GM18951 (cell line): ENCODE data around the gene ACTN3.

Experiments used
- POLR2A ChIP-seq: IDR thresholded peaks from 4 replicates; pipeline ENCODE4 v1.6.1; 2011; ENCODE audit warnings: mild to moderate bottlenecking; ENCODE audit not compliant: insufficient read length, insufficient read depth; ENCODE audit errors: extremely low read depth
- in situ Hi-C: fragments of 300-500 bp; cut with MboI; formaldehyde crosslinking; loops from one replicate; pipeline ENCODE4 v1.12.0; 2022; ENCODE audit warnings: low sequenced_read_pairs, mixed read lengths, inconsistent platforms; ENCODE audit not compliant: unreplicated experiment

Gene ACTN3

DNA sequence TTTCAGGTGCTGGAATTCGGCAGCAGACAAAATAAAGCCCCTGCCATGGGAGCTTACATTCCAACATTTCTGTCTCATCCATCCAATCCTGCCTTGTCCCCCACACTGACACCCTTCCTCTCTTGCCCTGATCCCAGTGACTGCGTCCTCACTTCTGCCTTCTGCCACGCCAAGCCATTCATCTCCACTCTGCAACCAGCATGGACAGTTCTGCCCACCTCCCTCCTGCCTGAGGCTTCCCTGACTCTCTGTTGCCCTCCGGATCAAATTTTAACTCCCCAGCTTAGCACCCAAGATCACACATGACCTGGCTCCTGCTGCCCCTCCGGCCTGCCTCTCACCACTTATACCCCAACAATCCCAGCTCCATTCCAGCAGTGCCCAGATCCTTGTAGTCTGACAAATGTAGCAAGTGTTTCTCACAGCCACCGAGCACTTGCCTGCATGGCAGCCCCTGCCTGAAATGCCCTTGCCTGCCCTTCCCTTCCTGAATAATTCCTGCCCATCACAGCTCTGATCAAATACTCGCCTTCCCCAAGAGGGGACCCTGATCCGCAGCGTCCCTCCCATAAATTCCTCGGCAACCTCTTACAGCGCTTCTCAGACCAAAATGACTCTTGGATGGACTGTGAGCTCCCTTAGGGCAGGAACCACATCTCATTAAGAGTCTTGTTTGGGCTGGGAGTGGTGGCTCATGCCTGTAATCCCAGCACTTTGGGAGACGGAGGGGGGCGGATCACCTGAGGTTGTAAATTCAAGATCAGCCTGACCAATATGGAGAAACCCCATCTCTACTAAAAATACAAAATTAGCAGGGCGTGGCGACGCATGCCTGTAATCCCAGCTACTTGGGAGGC lies 2.3 kb downstream of the ACTN3 start:
- in situ Hi-C loops, result no loop called here

DNA sequence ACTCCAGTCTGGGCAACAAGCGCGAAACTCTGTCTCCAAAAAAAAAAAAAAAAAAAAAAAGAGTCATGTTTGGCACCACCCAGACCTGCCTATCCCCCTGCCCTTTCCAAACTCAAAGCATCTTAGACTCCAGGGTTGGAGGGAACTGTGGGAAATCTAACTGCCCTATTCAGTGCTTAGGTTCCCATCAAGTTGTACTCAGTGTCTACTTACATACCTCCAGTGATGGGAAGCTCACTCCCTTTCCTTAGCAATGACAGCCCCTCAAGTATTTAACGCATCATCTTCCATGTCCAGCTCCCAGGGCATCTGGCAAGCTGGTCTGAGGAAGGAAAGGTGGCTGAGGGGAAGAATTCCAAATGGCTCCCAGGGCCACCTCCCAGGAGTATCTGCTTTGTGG lies 3.0 kb downstream of the ACTN3 start:
- in situ Hi-C loops, result loop anchor here (25.0 kb wide), 1 partner anchor 288 kb away; the partner anchor contains the start of gene RCE1
- no peak for TF ChIP-seq POLR2A

More for the DNA sequence above, 2.3 kb downstream of the ACTN3 start:
- TF ChIP-seq POLR2A, result no peak

DNA sequence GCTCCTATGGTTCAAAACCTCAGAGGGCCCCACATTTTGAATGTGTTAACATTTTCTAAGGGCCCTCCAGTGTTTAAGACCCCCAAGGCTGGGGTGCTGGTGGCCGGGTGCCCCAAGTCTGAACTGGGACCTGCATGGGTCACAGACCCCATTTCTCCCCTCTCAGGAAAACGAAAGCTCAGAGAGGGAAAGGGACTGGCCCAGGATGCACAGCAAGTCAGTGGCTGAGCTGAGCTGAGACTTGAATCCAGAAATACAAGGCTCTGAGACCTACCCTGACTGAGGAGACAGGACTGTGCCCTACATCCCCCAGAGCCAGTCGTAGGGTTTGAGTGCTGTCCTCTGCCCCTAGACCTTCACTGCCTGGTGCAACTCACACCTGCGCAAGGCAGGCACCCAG lies 4.2 kb downstream of the ACTN3 start:
- in situ Hi-C loops, result loop anchor here (25.0 kb wide), 1 partner anchor 286 kb away; the partner anchor contains the start of gene RCE1

DNA sequence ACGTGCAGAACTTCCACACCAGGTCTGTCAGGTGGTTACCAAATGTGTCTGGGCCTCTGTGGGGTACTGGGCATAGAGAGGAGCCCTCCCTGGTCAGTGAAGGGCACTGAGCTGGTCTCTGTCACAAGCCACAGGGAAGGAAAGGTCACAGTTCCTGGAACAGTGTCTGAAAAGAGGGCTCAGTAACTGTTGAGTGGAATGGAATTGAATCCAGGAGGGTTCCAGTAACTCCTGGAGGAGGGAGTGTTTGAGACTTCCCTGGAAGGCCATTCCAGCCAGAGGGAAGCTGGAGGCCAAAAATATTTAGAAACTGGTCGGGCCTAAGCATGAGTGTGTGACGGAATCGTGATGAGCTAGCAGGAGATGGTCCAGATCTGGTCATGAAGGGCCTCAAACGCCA lies 7.9 kb downstream of the ACTN3 start:
- TF ChIP-seq POLR2A, result no peak
- in situ Hi-C loops, result loop anchor here (25.0 kb wide), 1 partner anchor 283 kb away; the partner anchor contains the start of gene RCE1

More for the DNA sequence above, 4.2 kb downstream of the ACTN3 start:
- no peak for TF ChIP-seq POLR2A

DNA sequence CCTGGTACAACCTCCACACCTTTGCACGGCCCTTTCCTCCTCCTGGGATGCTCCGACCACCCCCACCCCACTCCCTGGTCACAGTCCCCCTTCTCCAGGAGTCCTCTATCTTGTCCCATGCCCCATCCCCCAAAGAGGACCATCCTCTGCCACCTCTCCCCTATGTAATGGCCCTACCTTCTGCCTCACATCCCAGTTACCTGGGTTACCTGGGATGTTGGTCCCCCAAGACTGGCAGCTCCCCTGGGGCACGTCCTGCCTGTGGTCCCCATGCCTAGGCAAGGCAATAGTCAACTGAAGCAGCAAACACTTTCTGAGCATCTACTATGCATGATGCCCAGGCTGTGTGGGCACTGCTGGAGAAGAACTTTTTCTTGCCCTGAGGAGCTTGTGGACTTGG lies 8.7 kb downstream of the ACTN3 start:
- in situ Hi-C loops, result loop anchor here (25.0 kb wide), 1 partner anchor 282 kb away; the partner anchor contains the start of gene RCE1
- no peak for TF ChIP-seq POLR2A

DNA sequence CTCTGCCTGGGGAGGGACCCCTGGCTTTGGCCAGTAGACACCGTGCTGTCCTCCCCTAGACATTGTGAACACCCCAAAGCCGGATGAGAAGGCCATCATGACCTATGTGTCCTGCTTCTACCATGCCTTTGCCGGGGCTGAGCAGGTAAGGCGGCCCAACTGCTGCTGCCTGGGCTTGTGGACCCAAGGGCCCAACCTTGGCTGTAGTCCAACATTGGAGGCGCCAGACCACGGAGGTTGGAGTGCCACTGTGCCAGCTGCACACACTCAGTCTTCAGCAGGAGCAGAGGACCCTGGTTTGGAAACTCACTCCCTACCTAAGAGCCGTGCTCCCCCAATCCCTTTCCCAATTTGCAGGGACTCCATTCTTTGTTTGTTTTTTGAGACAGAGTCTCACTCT lies 9.4 kb downstream of the ACTN3 start:
- in situ Hi-C loops, result loop anchor here (25.0 kb wide), 1 partner anchor 281 kb away; the partner anchor contains the start of gene RCE1
- TF ChIP-seq POLR2A, result no peak

DNA sequence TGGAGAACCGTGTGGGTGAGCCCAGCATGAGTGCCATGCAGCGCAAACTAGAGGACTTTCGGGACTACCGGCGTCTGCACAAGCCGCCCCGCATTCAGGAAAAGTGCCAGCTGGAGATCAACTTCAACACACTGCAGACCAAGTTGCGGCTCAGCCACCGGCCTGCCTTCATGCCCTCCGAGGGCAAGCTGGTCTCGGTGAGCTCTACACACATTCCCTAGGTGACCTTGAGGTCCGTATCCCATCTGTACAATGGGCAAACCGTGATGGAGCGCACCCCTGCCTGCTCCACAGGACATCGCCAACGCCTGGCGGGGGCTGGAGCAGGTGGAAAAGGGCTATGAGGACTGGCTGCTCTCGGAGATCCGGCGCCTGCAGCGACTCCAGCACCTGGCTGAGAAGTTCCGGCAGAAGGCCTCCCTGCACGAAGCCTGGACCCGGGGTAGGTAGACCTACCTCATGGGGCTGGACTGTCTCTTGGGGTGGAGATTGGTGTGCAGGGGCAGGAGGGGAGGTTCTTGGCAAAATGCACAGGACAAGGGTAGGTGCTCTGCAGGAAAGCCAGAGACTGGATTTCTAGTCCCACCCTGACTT lies 11.1 kb downstream of the ACTN3 start:
- in situ Hi-C loops, result loop anchor here (25.0 kb wide), 1 partner anchor 279 kb away; the partner anchor contains the start of gene RCE1

DNA sequence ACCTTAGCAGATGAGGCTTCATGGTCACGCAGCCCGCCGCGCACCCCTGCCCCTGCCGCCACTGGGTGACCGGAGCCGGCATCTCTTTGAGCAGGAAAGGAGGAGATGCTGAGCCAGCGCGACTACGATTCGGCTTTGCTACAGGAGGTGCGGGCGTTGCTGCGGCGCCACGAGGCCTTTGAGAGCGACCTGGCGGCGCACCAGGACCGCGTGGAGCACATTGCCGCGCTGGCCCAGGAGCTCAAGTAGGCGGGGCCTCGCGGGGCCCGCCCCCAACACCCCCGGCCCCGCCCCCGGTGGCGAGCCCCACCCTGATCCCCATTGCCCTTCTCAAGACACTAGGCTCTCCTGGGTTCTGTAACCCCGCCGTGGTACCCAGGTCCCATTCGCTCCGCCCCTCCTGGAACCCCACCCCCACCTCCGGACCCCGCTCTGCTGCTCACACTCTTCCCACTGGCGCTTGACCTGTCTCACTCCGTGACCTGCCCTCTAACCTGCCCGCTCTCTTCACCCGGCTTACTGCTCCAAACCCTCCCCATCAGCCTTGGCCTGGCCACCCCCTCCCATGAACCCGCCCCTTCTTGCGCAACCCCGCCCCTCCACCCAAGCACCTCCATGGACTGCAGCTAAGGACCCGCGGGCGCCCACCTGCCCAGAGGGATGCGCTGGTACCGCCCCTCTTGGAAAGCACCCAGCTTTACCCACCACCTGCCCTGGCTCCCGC lies 12.6 kb downstream of the ACTN3 start:
- in situ Hi-C loops, result loop anchor here (25.0 kb wide), 1 partner anchor 278 kb away; the partner anchor contains the start of gene RCE1

More for the DNA sequence above, 11.1 kb downstream of the ACTN3 start:
- no peak for TF ChIP-seq POLR2A

DNA sequence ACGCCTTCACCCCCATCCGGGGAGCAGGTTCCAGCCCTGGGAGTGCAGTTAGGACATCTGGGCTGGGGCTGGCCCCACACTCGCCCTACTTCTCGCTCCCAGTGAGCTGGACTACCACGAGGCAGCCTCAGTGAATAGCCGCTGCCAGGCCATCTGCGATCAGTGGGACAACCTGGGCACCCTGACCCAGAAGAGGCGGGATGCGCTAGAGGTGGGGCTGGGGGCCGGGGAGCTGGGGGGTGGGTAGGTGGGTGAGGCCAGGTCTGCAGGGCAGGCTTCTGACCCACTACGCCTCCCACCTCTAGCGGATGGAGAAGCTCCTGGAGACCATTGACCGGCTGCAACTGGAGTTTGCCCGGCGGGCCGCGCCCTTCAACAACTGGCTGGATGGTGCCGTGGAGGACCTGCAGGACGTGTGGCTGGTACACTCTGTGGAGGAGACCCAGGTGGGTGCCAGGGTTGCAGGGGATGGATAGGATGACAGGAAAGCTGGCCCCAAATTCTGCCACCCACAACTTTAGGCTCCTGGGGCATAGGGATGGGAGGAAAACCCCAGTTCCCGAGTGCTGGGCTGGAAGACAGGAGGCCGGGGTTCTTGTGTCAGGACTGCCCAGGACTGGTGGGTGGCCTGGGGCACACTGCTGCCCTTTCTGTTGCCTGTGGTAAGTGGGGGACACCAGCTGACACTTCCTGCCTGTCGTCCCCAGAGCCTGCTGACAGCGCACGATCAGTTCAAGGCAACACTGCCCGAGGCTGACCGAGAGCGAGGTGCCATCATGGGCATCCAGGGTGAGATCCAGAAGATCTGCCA lies 13.4 kb downstream of the ACTN3 start:
- in situ Hi-C loops, result loop anchor here (25.0 kb wide), 1 partner anchor 277 kb away; the partner anchor contains the start of gene RCE1
- TF ChIP-seq POLR2A, result no peak

More for the DNA sequence above, 12.6 kb downstream of the ACTN3 start:
- TF ChIP-seq POLR2A, result no peak

DNA sequence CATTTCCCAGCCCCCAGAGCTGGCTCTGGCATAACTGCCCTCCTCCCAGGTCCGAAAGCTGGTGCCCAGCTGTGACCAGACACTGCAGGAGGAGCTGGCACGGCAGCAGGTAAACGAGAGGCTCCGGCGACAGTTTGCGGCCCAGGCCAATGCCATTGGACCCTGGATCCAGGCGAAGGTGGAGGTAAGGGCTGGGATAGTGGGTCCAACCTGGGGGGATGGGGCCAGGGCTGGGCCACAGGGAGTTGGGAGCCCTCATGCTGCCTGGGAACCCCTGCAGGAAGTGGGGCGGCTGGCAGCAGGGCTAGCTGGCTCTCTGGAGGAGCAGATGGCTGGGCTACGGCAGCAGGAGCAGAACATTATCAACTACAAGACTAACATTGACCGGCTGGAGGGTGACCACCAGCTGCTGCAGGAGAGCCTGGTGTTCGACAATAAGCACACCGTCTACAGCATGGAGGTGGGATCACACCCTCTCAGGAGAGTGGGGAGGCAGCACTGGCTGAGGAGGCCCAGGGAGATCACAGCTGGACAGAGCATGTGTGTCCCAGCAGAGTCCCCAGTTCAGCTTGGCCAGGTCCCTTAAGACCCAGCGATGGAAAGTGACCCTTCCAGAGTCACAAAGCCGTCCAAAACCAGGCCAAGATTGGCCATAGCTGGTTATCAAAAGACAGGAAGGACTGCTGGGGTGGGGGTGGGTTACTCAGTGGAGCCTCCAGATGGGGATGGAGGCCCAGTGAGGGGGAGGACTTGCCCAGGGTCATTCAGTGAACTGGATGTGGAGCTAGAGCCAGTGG lies 14.7 kb downstream of the ACTN3 start:
- in situ Hi-C loops, result loop anchor here (25.0 kb wide), 1 partner anchor 276 kb away; the partner anchor contains the start of gene RCE1
- no peak for TF ChIP-seq POLR2A

DNA sequence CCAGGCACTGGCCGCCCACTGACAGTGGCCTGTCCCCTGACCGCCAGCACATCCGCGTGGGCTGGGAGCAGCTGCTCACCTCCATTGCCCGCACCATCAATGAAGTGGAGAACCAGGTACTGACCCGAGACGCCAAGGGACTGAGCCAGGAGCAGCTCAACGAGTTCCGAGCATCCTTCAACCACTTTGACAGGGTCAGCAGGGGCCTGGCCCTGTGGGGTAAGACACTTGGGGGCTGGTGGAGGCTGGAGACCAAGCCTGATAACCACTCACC lies 15.2 kb downstream of the ACTN3 start:
- in situ Hi-C loops, result loop anchor here (25.0 kb wide), 1 partner anchor 275 kb away; the partner anchor contains the start of gene RCE1
- TF ChIP-seq POLR2A, result no peak

DNA sequence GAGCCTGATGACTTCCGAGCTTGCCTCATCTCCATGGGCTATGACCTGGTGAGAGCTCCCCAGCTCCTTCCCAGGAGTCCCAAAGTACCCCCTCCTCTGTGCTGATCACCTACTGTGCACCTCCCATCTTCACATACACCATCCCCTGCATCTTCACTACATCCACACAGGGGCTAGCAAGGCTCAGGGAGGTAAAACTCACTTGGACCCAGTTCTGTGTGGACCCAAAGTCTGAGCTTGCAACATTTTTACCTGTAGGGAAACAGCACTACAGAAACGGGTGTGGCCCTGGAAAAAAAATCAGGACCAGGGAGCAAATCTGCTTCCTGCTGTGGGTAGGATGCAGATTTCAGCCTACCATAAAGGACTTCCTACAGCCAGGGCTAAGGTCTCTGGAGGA lies 15.6 kb downstream of the ACTN3 start:
- no peak for TF ChIP-seq POLR2A
- in situ Hi-C loops, result loop anchor here (25.0 kb wide), 1 partner anchor 275 kb away; the partner anchor contains the start of gene RCE1
